GM20431 (cell line): ENCODE data around the gene CELF2.

ENCODE experiments used
- in situ Hi-C: fragments of 300-500 bp; cut with MseI, MboI; formaldehyde crosslinking; loops from one replicate; pipeline ENCODE4 v1.15.0; 2020; ENCODE audit warnings: low sequenced_read_pairs; ENCODE audit not compliant: unreplicated experiment

The CELF2 gene

DNA sequence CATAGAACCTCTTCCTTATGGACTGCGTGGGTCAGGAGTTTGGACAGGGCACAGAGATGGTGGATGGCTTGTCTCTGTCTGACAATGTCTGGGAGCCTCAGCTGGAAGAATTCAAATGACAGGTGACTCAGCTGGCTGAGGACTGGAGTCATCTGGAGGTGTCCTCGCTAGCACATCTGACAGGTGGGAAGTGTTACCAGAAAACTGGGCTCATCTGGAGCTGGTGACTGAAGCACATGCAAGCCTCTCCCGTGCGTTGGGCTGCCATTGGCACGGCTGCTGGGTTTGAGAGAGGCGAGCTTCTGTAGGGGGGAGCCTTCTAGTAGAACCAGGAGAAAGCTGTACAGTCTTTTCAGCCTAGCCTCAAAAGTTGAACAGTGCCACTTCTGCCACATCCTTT lies 71.0 kb downstream of the CELF2 start:
- in situ Hi-C loops: no loop called here

DNA sequence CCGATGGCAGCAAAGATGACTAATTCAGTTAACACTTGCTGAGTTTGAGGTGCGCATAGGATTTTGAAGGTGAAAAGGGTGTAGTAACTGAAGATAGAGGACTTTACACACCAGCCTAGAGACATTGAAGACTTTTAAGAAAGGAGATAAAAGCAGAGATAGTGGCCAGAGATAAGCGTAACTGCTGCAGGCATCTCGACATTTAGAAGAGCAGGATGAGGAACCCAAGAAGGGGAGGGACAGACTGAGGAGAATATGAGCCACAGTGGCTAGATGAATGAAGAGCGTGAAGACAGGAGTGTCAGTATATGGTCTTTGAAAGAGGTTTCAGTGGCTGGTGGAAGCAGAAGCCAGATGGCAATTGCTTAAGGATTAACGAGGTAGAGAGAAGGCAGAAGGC lies 71.6 kb downstream of the CELF2 start:
- in situ Hi-C loops: no loop called here

- in situ Hi-C loops: no loop called here
Measured at GRCh38 chr10:11091517-11092102, 73.9 kb downstream of the CELF2 start.

- in situ Hi-C loops: no loop called here
Measured at GRCh38 chr10:11093771-11094736, 76.4 kb downstream of the CELF2 start.

DNA sequence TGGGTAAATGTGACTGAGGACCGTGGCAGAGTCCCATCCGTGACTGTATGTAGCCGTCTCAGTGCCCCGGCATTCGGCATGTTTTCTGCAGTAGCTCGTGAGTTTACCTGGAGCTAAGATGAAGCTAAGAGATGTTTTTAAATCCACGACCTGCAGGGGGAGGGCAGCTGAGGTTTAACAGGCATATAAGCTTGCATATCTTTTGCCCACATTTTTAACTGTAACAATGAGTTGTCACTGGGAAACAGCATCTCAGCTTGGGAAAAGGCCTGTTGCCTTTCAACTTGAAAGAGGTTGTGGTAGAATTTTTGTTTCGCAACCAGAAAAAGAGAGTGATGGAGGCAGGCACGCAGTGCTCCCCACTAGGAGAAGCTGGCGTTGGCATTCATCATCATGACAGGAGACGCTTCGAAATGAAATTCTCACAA lies 77.7 kb downstream of the CELF2 start:
- in situ Hi-C loops: no loop called here

DNA sequence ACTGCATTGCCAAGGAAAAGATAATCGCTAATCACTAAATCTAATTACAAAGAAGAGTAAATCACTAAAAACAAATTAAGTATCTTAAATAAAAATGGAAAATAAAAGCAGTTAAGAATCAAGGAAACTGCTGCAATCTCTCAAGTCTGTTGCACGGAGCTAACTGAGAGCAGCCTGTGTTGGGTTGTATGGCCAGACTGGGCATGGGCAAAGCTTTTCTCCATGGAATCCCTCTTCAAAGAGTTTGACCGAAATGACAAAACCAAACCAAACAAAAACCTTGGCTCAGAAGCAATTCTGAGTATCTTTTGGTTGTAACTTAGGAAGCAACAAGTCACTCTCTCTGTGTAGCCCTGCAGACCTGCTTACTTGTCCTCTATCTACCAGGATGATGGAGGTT lies 78.8 kb downstream of the CELF2 start:
- in situ Hi-C loops: no loop called here

DNA sequence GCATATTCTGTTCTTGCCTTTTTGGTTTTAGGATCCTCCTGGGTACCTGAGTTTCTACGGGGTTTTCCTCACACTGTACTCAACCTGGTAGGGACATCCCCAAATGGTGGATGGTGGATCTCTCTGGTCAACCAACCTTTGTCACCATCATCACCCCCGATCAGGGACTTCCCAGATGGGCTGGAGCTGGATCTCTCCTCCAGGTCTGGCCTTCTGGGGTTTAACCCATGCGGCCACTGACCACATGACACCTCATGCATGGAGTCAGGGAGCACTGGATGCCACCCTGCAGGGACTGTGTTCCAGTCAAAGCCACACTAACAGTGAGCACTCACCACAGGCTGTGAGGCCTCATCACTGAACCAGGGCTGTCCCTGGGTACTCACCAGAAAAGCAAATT lies 80.0 kb downstream of the CELF2 start:
- in situ Hi-C loops: no loop called here

GRCh38 chr10:11098666-11099065 lies 81.0 kb downstream of the CELF2 start:
- in situ Hi-C loops: no loop called here

- in situ Hi-C loops: no loop called here
Measured at GRCh38 chr10:11104772-11105675, 87.4 kb downstream of the CELF2 start.

DNA sequence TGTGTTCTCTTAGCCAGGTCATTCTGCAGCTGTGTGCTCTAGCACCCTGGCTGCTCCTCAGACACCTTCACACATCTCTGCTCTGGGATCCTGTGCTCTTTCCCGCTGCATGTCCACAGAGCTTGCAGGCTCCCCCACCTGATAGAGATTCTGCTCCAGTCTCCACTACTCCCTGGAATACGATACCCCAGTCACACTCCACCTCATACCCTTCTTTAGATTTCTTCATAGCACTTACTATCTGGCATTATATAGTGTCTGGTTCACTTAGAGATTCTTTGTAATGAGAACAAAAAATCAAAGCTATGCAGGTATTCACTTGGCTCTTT lies 88.0 kb downstream of the CELF2 start:
- in situ Hi-C loops: no loop called here

GRCh38 chr10:11106621-11107374 lies 89.1 kb downstream of the CELF2 start:
- in situ Hi-C loops: no loop called here

- in situ Hi-C loops: no loop called here
Measured at GRCh38 chr10:11107948-11108347, 90.3 kb downstream of the CELF2 start.

GRCh38 chr10:11108356-11108755 lies 90.7 kb downstream of the CELF2 start:
- in situ Hi-C loops: no loop called here

DNA sequence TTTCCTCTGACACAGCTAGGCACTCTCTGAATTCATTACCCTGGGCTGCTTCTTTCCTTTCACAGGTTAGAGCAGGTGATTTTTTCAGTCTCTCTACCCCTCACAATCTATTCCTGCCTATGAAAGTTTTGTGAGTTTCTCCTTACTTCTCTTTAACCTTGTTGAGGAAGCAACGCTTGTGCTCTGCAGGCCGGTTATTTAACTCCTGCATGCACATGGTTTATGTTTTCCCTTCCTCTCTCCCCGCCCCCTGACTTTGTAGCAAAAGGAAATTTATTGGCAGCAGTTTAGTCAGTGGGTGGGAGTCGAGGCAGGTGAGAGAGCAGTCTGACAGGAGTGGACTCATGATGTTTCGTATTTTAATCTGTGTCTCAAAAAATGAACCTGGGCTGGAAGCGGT lies 91.9 kb downstream of the CELF2 start:
- in situ Hi-C loops: no loop called here

DNA sequence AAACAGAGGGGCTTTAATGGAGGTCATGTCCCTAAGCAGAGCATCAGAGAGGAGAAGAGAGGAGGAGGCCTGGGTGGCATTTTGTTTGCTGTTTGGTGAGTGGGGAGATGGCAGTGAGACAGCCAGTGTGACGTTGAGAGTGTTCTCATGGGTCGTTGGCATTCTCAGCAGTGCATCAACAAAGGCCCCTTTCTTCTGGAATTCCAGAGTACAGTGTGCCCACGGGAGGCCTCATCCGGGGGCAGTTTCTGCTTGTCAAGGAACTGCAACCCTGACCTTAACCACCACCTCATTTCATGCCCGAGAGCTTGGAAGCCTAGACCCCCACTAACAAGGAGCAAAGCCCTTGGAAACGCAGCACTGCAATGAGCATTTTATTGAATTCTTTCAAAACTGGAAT lies 92.9 kb downstream of the CELF2 start:
- in situ Hi-C loops: no loop called here

DNA sequence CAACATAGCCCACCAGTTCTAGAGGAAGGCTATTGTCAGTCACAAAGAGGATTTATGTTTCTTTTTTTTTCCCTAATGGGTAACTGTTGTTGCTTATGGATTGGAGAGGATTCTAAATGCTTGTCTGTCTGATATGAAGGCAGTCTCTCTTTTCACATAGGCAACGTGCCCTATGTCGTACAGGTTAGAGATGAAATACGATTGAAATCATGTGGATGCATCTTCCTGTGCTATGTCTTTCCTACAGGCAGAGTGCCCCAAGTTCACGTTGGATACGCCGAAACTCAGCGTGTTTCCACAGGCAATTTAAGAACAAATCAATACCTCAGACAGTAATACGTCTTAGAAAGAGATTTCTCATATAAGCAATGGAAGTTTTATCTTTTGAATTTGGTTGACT lies 93.8 kb downstream of the CELF2 start:
- in situ Hi-C loops: no loop called here

DNA sequence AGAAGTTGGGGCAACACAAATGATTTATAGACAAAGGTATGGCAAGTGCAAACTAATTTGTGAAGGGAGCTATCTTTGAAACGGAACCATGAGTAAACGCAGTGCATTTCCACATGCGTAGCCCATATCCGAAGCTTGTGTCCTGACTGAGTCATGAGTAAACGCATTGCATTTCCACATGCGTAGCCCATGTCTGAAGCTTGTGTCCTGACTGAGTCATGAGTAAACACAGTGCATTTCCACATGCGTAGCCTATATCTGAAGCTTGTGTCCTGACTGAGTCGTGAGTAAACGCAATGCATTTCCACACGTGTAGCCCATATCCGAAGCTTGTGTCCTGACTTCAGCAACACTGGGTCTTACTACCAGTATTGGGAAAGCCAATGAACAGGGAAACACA lies 95.0 kb downstream of the CELF2 start:
- in situ Hi-C loops: no loop called here

DNA sequence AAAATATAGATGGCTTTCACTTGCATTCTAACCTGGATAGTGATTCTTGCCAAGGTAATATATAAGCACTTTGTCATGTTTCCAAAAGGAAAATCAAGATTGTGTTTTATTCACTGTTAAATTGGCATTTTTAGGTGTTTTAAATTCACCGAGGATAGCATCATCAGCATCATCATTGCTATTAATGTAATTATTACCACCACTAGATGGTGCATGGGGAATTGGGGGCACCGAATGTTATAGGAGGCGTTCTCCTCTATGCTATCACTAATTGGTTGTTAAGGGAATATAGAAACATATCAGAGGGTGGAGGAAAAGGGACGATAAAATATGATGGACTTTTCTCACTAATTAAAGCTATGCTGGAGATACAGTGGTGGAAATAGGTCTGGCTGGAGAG lies 95.5 kb downstream of the CELF2 start:
- in situ Hi-C loops: no loop called here

DNA sequence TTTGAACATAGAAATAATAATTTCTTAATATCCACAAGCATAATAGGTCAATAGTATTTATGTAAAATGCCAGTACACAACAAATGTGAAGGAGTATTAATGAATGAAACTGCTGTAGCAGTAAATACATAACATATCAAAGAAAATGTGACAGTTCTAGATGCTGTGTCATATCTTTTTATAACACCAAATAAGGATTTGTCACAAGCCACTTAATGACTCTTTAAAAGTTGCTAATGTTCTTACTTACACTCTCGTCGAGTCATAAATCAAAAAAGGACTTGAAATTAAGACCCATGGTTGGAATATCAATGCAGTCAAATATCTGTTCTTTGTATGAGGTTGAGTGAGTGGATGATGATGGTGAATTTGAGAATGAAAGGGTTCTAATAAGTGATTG lies 96.6 kb downstream of the CELF2 start:
- in situ Hi-C loops: no loop called here

DNA sequence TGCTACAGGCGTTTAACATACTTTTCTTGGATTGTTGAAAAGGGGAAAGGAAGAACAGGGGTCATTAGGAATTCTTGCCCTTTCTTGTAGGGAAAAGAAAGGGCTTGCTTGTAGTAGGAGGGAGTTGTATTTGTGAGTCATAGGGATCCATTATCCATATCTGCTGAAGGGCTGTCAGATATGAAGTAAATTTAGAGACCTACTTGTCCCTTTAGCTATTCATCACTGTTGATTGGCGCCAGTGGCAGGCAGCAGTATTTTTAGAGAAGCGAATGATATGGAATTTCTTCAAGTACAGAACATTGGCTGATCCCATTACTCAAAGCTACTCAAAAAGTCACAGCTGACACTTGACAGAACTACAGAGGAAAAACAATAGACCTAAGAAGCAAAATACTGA lies 97.7 kb downstream of the CELF2 start:
- in situ Hi-C loops: no loop called here
